GM19463 (cell line): Measurements from ENCODE around the gene REEP1.
A peak's percentile ranks its signal among the peaks of the same experiment; 100 is the strongest.

Source experiments
- ATAC-seq: cut with Tn5 transposase; IDR thresholded peaks from one replicate; pipeline ENCODE4 v1.9.1; 2021; ENCODE audit warnings: mild to moderate bottlenecking, moderate library complexity; ENCODE audit not compliant: unreplicated experiment

Gene REEP1

GRCh38 chr2:86337244-86337835 is at the start of gene REEP1:
Gene REEP1, minus strand, starts transcription at chr2:86337626. Its CDS starts 116 bp downstream, at chr2:86337510.
- no peak for ATAC-seq

GRCh38 chr2:86383844-86384243 is 46.4 kb upstream of the REEP1 start:
- ATAC-seq: no peak

- ATAC-seq: no peak
These were observed 45.3 kb upstream of the REEP1 start for GRCh38 chr2:86382698-86383097.

- no peak for ATAC-seq
These were observed 44.7 kb upstream of the REEP1 start for GRCh38 chr2:86382108-86382507.

GRCh38 chr2:86378469-86378868 is 41.0 kb upstream of the REEP1 start:
- no peak for ATAC-seq

- no peak for ATAC-seq
These were observed 38.2 kb upstream of the REEP1 start for GRCh38 chr2:86375623-86376022.

- ATAC-seq: no peak
These were observed 35.4 kb upstream of the REEP1 start for GRCh38 chr2:86372641-86373502.

GRCh38 chr2:86372133-86372532 is 34.7 kb upstream of the REEP1 start:
- ATAC-seq: no peak

GRCh38 chr2:86371527-86371926 is 34.1 kb upstream of the REEP1 start:
- no peak for ATAC-seq

- ATAC-seq: no peak
These were observed 33.2 kb upstream of the REEP1 start for GRCh38 chr2:86370579-86370978.

- ATAC-seq: no peak
These were observed 30.9 kb upstream of the REEP1 start for GRCh38 chr2:86368161-86368824.

GRCh38 chr2:86367499-86367777 is 30.0 kb upstream of the REEP1 start:
- ATAC-seq: no peak

GRCh38 chr2:86366651-86367498 is 29.4 kb upstream of the REEP1 start:
- ATAC-seq: no peak

- no peak for ATAC-seq
These were observed 27.5 kb upstream of the REEP1 start for GRCh38 chr2:86364894-86365293.

- no peak for ATAC-seq
These were observed 23.4 kb upstream of the REEP1 start for GRCh38 chr2:86360776-86361175.

- peak; percentile 93 for ATAC-seq
These were observed 21.5 kb upstream of the REEP1 start for GRCh38 chr2:86358957-86359356.

- no peak for ATAC-seq
These were observed 20.1 kb upstream of the REEP1 start for GRCh38 chr2:86357392-86357963.

- ATAC-seq: no peak
These were observed 15.3 kb upstream of the REEP1 start for GRCh38 chr2:86352727-86353221.

GRCh38 chr2:86352137-86352726 is 14.8 kb upstream of the REEP1 start:
- no peak for ATAC-seq

GRCh38 chr2:86350751-86351150 is 13.3 kb upstream of the REEP1 start:
- no peak for ATAC-seq
